Upper lobe of right lung (tissue), 1 donor: Measurements from ENCODE around the gene IL1B. TPM values are rescaled to one million over a fixed set of nuclear protein-coding genes. Genes with fewer than 3 reads are reported as not detected.

ENCODE experiments used
- ATAC-seq: fragments of 200-7000 bp; cut with Tn5 transposase; one replicate; pipeline ENCODE4 v1.9.1; 2020; ENCODE audit warnings: mild to moderate bottlenecking, moderate library complexity
- DNase-seq: peaks from one replicate; pipeline ENCODE4 v3.0.0-alpha.2; 2020
- H3K27ac ChIP-seq: fragments of 200-600 bp; one replicate; pipeline ENCODE4 v1.8.0; 2022
- H3K27me3 ChIP-seq: fragments of 200-600 bp; one replicate; pipeline ENCODE4 v1.8.0; 2022; ENCODE audit warnings: mild to moderate bottlenecking
- H3K36me3 ChIP-seq: fragments of 200-600 bp; one replicate; pipeline ENCODE4 v1.8.0; 2022
- H3K4me1 ChIP-seq: fragments of 200-600 bp; one replicate; pipeline ENCODE4 v1.8.0; 2022
- H3K4me3 ChIP-seq: fragments of 200-600 bp; one replicate; pipeline ENCODE4 v1.8.0; 2022; ENCODE audit warnings: mild to moderate bottlenecking
- H3K9me3 ChIP-seq: fragments of 200-600 bp; one replicate; pipeline ENCODE4 v1.8.0; 2022
- intact Hi-C: fragments of 100-400 bp; cut with DNase I; formaldehyde crosslinking; loops from one replicate; pipeline ENCODE4 v1.11.0; 2022
- total RNA-seq: library from RNA; stranded (reverse); fragmentation: NEBNext Ultra II Directional; extraction: Animal tissue kit (Norgen Biotek cat#: 25700); gene quantifications from one replicate; pipeline ENCODE4 v1.2.1, GENCODE V29; 2021
- TF ChIP-seq, protein P1 (sequence below): fragments of 200-600 bp; IDR thresholded peaks from one replicate; pipeline ENCODE4 v1.8.0; 2022; ENCODE audit warnings: antibody characterized with exemption
- donor health status: DM: no; HTN: yes; CAD: no; lungs with severe emphysema.

The IL1B gene
- total RNA-seq, 1 donor from 2014 or later, result 11.5 TPM

DNA sequence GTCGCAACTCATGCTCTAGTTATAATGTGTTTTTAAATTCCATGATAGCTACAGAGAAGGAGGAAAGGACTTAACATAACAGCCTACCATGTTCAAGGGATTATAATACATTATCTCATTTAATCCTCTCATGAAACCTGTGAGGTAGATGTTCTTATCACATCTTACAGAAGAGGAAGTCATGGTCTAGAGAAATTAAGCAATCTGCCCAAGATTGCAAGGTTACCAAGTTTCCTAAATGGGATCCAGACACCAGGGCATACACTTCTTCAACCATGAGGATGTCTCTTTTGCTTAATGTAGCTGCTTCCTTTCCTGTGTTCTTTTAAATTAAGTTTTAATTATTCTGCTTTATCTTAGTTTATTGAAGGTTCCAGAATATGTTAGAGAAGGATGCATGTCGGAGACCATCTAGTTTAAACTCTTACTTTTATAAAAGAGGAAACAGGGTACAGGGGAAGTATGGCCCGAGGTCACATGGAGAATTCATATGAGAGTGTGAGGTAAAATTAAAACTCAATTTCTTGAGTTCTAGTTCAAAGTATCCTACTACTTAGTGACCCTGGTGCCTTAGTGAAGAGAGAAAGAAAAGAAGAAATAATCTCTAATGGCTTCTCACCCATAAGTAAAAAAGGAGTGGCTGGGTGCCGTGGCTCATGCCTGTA is 48.7 kb downstream of the IL1B start:
- ATAC-seq (peak; percentile 69), DNase-seq (no peak)
- Histone ChIP-seq H3K27me3 (no peaks in the 10 kb centered on the region), H3K4me3 (no peak overlapping the region), H3K9me3 (no peaks in the 10 kb centered on the region), H3K36me3 (no peaks in the 10 kb centered on the region), H3K27ac (no peak overlapping the region), H3K4me1 (no peaks in the 10 kb centered on the region)
- intact Hi-C loops, result no loop called here
- TF ChIP-seq, protein P1, sequence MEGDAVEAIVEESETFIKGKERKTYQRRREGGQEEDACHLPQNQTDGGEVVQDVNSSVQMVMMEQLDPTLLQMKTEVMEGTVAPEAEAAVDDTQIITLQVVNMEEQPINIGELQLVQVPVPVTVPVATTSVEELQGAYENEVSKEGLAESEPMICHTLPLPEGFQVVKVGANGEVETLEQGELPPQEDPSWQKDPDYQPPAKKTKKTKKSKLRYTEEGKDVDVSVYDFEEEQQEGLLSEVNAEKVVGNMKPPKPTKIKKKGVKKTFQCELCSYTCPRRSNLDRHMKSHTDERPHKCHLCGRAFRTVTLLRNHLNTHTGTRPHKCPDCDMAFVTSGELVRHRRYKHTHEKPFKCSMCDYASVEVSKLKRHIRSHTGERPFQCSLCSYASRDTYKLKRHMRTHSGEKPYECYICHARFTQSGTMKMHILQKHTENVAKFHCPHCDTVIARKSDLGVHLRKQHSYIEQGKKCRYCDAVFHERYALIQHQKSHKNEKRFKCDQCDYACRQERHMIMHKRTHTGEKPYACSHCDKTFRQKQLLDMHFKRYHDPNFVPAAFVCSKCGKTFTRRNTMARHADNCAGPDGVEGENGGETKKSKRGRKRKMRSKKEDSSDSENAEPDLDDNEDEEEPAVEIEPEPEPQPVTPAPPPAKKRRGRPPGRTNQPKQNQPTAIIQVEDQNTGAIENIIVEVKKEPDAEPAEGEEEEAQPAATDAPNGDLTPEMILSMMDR, result no peak

DNA sequence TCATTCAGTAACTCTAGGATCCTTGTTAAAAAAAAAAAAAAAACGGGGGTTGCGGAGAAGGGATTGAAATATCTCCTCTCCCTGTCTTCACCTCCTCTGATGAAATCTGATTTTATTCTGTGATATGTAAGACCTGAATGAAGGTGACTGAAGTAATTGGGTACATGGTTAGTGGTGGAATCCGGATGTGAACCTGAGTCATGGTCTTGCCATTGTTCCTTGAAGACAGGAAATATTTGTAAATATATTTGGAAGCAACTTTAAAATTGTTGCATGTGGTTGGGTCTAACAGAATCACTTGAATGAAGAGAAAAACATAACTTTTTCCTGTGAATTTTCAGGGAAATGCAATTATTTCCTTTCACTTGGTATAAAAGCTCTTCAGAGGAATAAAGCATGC is 49.3 kb downstream of the IL1B start:
- TF ChIP-seq, protein P1, result no peak
- no peak for ATAC-seq
- no peak for DNase-seq

DNA sequence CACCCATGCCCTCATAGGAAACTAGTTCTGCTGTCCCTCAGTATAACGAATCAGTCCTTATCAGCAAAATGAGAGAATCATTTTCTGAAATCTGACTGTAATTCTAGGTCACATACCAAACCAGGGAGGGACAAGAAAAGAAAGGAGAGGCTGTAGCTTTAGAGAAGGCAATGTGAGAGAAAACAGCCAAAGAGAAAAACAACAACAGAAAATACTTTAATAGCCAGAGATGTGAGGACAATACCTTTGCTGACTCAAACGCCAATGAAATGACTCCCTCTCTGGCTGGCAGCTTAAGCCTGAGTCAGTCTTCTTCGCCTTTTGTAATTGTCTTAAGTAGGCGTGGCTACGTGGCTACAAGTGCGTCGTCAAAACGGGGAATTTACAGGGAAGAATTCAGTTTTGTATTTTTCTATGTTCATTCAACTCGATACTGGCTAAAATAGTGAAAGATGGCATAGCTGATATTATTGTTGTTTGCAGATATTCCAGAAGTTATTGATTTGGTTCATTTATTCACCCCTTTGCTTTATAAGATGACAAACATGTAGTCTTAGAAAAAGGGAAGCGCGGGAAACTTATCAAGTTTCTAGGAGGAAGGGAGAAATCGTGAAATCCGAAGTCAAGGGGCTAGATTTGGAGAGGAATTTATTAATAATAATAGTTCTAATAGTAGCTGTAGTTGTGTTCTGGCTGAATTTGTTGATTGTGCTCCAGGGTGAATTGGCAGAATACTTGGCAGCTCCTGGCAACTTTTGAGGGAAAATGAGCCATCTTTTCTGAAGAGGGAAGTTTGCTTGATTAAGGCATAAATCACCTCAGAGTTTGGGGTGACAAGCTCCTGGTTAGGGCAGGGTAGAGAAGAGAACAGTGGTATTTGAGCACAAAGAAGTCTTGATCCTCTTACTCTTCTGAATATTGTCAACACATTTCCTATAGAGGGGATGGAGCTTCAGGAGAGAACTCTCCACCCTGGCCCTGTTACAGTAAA is 52.1 kb downstream of the IL1B start, which contains the start of gene IL1A:
TSS of gene IL1A (minus strand) at position 295 of the 991 bp plus-strand sequence. CDS start 723 bp downstream, outside the sequence.
- Histone ChIP-seq H3K4me3 (peak within 1 kb of the TSS; percentile 4), H3K9me3 (no peaks in the 10 kb centered on the region), H3K27me3 (no peaks in the 10 kb centered on the region), H3K27ac (no peak within 1 kb of the TSS), H3K36me3 (no peaks in the 10 kb centered on the region), H3K4me1 (no peaks in the 10 kb centered on the region)
- TF ChIP-seq, protein P1, result no peak
- DNase-seq, result no peak
- ATAC-seq, result peak; percentile 68
- intact Hi-C loops, result no loop called here

More for the DNA sequence above, 49.3 kb downstream of the IL1B start:
- H3K4me1 ChIP-seq, result no peaks in the 10 kb centered on the region
- no peak overlapping the region for H3K27ac ChIP-seq
- no peaks in the 10 kb centered on the region for H3K36me3 ChIP-seq
- no peak overlapping the region for H3K4me3 ChIP-seq
- no peaks in the 10 kb centered on the region for H3K27me3 ChIP-seq
- intact Hi-C loops, result no loop called here
- no peaks in the 10 kb centered on the region for H3K9me3 ChIP-seq

DNA sequence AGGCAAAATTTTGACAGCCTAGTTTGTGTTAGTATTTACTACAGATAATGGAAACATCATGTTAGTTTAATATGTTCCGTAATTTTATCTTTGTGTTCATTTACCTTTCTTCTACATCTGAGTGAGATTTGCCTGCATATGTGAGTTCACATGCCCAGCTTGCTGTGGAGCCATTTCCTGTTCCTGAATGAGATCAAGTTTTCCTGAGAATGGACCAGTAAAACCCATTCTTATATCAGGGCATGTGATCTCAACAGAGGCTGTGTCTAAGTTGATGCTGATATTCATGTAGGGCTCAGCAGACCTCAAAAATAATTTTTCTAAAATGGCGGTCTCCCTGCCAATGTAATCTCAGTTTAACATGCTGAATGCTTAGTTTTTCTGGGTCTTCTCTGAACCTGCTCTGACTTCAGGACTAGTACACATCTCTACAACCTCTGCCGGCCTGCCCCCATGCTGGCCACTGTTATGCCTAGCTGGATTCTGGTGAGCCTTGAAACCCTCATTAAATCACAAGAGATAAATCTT is 53.3 kb downstream of the IL1B start:
- no peaks in the 10 kb centered on the region for H3K9me3 ChIP-seq
- TF ChIP-seq, protein P1, result no peak
- no peak overlapping the region for H3K27ac ChIP-seq
- ATAC-seq, result no peak
- H3K4me1 ChIP-seq, result no peaks in the 10 kb centered on the region
- no peak overlapping the region for H3K4me3 ChIP-seq
- intact Hi-C loops, result no loop called here
- H3K36me3 ChIP-seq, result no peaks in the 10 kb centered on the region
- DNase-seq, result no peak
- H3K27me3 ChIP-seq, result no peaks in the 10 kb centered on the region

DNA sequence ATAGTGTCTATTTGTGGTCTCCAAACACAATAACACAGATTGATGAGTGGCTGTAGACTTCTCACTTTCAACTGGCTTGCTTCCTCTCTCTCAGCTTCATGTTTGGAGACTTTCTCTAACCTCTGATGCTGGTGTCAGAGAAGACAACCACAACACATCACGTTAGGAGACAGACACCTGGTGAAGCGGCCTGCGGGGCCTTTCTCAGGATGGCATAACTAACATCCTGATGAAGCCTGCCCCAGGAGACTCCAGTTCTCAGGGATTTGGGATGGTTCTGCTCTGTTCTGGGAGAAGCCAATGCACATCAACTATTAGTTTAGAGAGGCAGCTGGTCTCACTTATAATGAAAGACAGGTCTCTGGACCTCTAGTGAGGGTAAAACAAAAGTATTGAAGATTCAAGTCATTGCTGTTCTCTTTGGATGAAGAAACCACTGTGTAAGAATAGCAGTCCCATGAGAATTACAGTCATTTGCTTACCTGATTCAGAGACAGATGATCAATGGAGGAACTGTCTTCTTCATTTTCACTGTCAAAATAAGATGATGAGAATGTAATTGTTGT is 54.3 kb downstream of the IL1B start:
- TF ChIP-seq, protein P1, result no peak
- Histone ChIP-seq H3K27me3 (no peaks in the 10 kb centered on the region), H3K9me3 (no peaks in the 10 kb centered on the region), H3K4me3 (no peak overlapping the region), H3K4me1 (no peaks in the 10 kb centered on the region), H3K36me3 (no peaks in the 10 kb centered on the region), H3K27ac (no peak overlapping the region)
- no peak for ATAC-seq
- intact Hi-C loops, result no loop called here
- DNase-seq, result no peak
